GM18951 (cell line): ENCODE results near the gene GSC2.
"Not testable (repeated sequence)": the region's sequence is repeated elsewhere in the genome, so short reads cannot be mapped to it uniquely, and the experiment has no call there.

Experiments used
- POLR2A ChIP-seq: IDR thresholded peaks from 4 replicates; pipeline ENCODE4 v1.6.1; 2011; ENCODE audit warnings: mild to moderate bottlenecking; ENCODE audit not compliant: insufficient read length, insufficient read depth; ENCODE audit errors: extremely low read depth
- in situ Hi-C: fragments of 300-500 bp; cut with MboI; formaldehyde crosslinking; loops from one replicate; pipeline ENCODE4 v1.12.0; 2022; ENCODE audit warnings: low sequenced_read_pairs, mixed read lengths, inconsistent platforms; ENCODE audit not compliant: unreplicated experiment

Gene GSC2

DNA sequence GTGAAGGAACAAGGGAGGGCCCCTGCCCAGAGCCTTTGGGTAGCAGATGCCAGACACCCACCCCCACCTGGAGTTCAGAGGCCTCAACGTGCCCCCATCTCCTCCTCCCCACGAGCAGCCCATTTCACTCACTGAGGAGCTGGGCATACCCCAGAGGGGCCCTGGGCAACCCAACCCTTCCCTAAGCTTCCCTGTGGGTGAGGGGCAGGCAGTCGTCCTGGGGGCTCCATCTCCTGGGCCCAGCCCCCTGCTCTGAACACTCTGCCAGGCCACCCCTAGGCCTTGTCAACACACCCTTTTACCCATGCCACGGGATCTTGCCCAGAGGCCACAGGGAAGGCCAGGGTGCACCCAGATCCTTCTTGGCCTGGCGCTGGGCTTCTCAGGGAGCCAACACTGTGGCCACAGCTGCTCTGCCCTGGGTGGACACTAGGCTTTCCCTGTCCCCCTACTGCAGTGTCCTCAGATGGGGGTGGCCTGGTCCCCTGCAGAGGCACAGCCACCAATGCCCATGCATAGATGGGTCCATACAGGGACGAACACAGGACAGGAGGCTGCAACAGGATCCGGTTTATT lies 25.0 kb upstream of the GSC2 start:
- no peak for TF ChIP-seq POLR2A
- in situ Hi-C loops = loop anchor here (25.0 kb wide), 1 partner anchor 462 kb away; no protein-coding TSS in a partner anchor

GRCh38 chr22:19174106-19175025 lies 24.3 kb upstream of the GSC2 start:
- in situ Hi-C loops = loop anchor here (25.0 kb wide), 1 partner anchor 463 kb away; no protein-coding TSS in a partner anchor

GRCh38 chr22:19173047-19174035 lies 23.2 kb upstream of the GSC2 start:
- in situ Hi-C loops = no loop called here
- no peak for TF ChIP-seq POLR2A

More at GRCh38 chr22:19174106-19175025, 24.3 kb upstream of the GSC2 start:
- peak; percentile 20 for TF ChIP-seq POLR2A

DNA sequence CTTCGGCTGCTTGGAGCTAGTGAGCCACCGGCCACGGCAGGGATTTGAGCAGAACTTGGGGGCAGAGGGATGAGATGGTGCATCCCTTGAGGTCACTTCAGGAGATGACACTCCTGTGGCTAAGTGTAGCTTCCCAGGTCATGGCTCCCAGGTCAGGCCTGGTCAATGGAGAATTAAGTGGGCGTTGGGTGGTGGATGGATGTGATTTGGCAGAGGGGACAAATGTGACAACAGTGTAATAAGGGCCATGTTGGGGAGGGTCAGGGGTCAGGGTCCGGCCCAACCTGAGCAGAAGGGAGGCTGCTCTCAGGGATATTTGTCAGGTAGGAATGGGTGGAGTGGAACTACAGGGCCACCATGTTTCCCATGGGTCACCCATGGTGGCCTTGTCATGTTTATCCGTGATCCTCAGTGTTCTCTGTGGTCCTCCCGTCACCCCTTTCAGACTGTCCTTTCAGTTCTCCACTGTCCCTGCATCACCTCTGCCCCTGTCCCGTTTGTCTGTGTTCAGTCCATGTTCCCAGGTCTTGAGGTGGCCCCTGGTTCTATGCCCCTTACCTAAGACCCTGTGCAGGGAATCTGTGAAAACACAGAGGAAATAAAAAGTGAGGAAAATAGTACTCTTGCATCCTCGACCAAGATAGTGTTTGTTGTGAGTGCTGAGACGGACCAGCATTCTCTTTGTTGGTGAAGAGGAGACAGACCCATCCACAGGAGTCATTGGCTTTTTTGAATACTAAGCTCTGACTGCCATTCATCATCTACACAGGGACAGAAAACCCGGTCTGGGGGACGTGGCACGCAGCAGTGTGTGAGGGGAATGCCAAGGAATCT lies 22.3 kb upstream of the GSC2 start:
- in situ Hi-C loops = no loop called here
- TF ChIP-seq POLR2A = no peak

DNA sequence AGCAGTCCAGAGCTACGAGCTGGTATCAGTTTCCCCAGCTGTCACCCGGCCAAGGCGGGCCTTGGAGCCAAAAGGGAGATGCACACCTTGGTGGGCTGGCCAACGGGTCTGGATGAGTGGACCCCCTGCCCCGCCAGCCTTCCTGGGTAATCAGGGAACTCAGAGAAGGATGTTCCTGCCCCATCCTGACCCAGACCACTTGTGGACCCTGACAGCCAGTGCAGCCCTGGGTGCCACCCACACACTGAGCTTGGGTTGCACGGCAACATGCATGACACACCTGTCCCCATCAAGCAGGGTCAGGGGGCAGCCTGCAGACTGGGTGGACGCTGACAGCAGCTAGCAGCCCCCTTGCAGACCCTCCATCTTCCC lies 19.8 kb upstream of the GSC2 start:
- in situ Hi-C loops = no loop called here
- TF ChIP-seq POLR2A = no peak

- TF ChIP-seq POLR2A = no peak
- in situ Hi-C loops = no loop called here
Observed at GRCh38 chr22:19169002-19169946, 19.2 kb upstream of the GSC2 start.

GRCh38 chr22:19168088-19168890 lies 18.2 kb upstream of the GSC2 start:
- in situ Hi-C loops = no loop called here
- no peak for TF ChIP-seq POLR2A

GRCh38 chr22:19167106-19167869 lies 17.2 kb upstream of the GSC2 start:
- in situ Hi-C loops = no loop called here
- no peak for TF ChIP-seq POLR2A

DNA sequence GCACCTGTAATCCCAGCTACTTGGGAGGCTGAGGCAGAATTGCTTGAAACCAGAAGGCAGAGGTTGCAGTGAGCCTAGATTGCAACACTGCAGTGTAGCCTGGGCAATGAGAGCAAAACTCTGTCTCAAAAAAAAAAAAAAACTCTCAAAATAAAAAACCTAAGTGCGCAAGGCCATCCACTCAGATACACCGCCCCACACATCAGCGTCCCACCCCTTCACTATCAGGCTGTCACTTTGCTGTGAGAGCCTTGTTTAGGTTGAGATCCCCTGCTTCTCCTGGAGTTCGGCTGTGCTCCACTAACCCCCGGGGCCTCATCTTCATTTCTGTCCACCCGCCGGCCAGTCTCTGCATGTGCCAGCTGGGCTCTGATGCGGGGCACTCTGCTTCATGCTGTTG lies 16.3 kb upstream of the GSC2 start:
- in situ Hi-C loops = no loop called here
- no peak for TF ChIP-seq POLR2A

GRCh38 chr22:19164425-19164824 lies 14.3 kb upstream of the GSC2 start:
- in situ Hi-C loops = no loop called here

DNA sequence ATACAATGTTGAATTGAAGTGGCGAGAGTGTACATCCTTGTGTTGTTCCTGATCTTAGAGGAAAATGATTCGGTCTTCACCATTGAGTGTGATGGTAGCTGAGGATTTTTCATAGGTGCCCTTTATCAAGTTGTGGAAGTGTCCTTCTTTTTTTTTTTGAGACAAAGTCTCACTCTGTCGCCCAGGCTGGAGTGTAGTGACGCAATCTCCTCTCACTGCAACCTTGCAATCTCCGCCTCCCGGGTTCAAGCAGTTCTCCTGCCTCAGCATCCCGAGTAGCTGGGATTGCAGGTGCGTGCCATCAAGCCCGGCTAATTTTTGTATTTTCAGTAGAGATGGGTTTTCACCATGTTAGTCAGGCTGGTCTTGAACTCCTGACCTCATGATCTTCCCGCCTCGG lies 8.6 kb upstream of the GSC2 start:
- in situ Hi-C loops = not testable (repeated sequence)

More at GRCh38 chr22:19164425-19164824, 14.3 kb upstream of the GSC2 start:
- no peak for TF ChIP-seq POLR2A

- in situ Hi-C loops = not testable (repeated sequence)
Observed at GRCh38 chr22:19156109-19156508, 6.0 kb upstream of the GSC2 start.
